Neuron (in vitro differentiated cells): Measurements from ENCODE around the gene NKX6-2.
"Not testable (repeated sequence)": the region's sequence is repeated elsewhere in the genome, so short reads cannot be mapped to it uniquely, and the experiment has no call there.

Experiments
- H2AFZ ChIP-seq: one replicate; pipeline ENCODE4 v1.6.1; 2013; ENCODE audit warnings: low read depth, mild to moderate bottlenecking, inconsistent platforms, low read length, moderate library complexity
- H3K27me3 ChIP-seq: one replicate; pipeline ENCODE4 v1.6.1; 2013; ENCODE audit warnings: low read length; ENCODE audit not compliant: insufficient read depth
- H3K36me3 ChIP-seq: one replicate; pipeline ENCODE4 v1.6.1; 2013; ENCODE audit warnings: low read length; ENCODE audit not compliant: insufficient read depth
- H3K4me1 ChIP-seq: one replicate; pipeline ENCODE4 v1.6.1; 2013; ENCODE audit warnings: low read length; ENCODE audit not compliant: insufficient read depth
- H3K4me3 ChIP-seq: 2 replicates; pipeline ENCODE4 v1.5.1; 2013; ENCODE audit warnings: mild to moderate bottlenecking, low read length, moderate library complexity
- H3K9me3 ChIP-seq: one replicate; pipeline ENCODE4 v1.6.1; 2013; ENCODE audit warnings: low read length

NKX6-2 gene

GRCh38 chr10:132776821-132777220, 9.1 kb downstream of the NKX6-2 start:
- no peak overlapping the region for H3K4me3 ChIP-seq
- H3K36me3 ChIP-seq: peaks cover 6% of the 10 kb centered on the region
- peaks cover 5% of the 10 kb centered on the region for H3K9me3 ChIP-seq
- no peaks in the 10 kb centered on the region for H3K27me3 ChIP-seq
- no peak overlapping the region for H2AFZ ChIP-seq
- H3K4me1 ChIP-seq: no peaks in the 10 kb centered on the region

- Histone ChIP-seq H2AFZ (no peak overlapping the region), H3K9me3 (peaks cover 2% of the 10 kb centered on the region), H3K4me3 (no peak overlapping the region), H3K27me3 (no peaks in the 10 kb centered on the region), H3K4me1 (no peaks in the 10 kb centered on the region), H3K36me3 (peaks cover under 1% of the 10 kb centered on the region)
Measured at GRCh38 chr10:132776186-132776585, 9.8 kb downstream of the NKX6-2 start.

DNA sequence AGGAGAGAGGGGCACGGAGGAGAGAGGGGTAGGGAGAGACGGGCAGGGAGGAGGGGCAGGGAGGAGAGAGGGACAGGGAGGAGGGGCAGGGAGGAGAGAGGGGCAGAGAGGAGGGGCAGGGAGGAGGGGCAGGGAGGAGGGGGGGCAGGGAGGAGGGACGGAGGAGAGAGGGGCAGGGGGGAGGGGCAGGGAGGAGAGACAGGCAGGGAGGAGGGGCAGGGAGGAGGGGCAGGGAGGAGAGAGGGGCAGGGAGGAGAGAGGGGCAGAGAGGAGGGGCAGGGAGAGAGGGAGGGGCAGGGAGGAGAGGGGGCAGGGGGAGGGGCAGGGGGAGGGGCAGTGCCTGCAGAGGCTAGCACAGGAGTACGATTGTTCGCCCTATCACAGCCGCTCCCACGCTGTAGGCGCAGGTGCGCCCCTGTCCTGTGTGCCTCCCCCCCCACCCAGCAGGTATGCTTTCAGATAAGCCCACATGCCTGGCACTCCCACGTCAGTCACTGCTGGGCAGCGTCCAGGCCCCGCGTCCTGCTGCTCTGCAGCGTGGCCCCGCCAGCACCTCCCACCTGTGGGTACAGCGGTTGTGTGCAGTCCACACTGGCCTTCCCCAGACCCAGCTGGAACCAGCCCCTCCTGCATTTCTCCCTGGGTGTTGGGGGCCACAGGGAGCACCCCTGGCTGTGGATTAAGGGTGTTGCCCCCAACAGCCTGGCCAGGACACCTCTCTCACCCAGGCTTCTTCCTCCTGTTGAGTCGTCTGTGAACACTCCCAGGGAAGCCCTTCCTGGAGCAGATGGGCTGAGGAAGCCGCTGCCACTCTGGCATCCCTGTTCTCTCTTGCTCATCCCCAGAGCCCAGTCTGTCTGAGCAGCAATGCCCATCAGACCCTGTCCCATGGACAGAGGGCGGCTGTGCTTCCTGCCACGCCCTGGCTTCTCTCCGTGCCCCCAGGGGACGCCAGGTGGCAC, 10.8 kb downstream of the NKX6-2 start:
- Histone ChIP-seq H3K27me3 (no peaks in the 10 kb centered on the region), H3K4me3 (no peak overlapping the region), H3K36me3 (no peaks in the 10 kb centered on the region)

DNA sequence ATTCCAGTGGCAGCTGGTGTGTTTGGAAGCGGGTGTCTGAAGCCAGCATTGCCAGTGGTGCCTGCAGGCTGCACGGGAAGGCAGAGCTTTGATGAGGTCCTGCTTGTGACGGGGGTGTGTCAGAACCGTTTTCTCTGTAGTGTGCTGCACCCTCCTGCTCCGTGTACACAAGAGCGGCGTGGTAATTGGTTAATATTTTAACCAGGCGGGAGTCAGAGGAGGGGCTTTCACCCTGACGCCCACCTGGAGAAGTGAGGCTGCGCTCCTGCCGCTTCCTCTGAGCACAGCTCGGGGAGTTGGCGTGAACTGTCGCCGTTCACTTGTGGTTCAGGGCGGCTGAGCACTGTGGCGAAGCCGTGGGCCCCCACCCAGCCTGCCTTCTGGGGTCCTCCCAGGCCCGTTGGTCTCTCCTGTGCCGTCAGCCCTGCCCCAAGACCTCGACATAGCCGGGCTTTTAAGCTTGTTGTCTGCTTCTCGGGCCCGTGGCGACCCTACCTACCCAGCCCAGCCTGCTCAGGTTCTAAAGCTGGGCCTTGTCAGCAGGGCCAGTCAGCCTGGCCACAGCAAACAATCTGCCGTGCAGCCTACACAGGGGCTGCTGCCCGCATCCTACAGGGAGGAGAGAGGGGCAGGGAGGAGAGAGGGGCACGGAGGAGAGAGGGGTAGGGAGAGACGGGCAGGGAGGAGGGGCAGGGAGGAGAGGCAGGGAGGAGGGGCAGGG, 11.6 kb downstream of the NKX6-2 start:
- H3K9me3 ChIP-seq: peaks cover 7% of the 10 kb centered on the region
- H2AFZ ChIP-seq: no peak overlapping the region
- no peaks in the 10 kb centered on the region for H3K36me3 ChIP-seq
- no peak overlapping the region for H3K4me3 ChIP-seq
- no peaks in the 10 kb centered on the region for H3K27me3 ChIP-seq
- no peaks in the 10 kb centered on the region for H3K4me1 ChIP-seq

More for the DNA sequence above, 10.8 kb downstream of the NKX6-2 start:
- peaks cover 3% of the 10 kb centered on the region for H3K9me3 ChIP-seq
- H2AFZ ChIP-seq: no peak overlapping the region
- no peaks in the 10 kb centered on the region for H3K4me1 ChIP-seq

DNA sequence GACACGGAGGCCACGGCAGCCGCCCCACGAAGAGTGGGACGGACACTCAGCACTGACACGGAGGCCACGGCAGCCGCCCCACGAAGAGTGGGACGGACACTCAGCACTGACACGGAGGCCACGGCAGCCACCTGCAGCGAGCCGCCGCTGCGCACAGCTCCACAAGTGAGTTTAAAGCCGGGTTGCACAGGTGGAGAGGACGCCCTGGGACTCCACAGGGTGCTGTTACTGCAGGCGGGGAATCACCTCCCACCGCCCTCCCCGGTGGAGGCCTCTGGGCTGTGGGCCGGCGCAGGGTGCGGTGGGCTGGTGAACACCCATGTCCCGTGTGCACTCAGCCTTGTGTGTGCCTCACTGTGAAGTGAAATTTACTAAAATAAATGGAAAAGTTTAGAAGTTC, 13.1 kb downstream of the NKX6-2 start:
- peaks cover 18% of the 10 kb centered on the region for H3K9me3 ChIP-seq
- H2AFZ ChIP-seq, H3K4me1 ChIP-seq, H3K36me3 ChIP-seq, H3K4me3 ChIP-seq, H3K27me3 ChIP-seq: not testable (repeated sequence)

- H3K27me3 ChIP-seq: no peaks in the 10 kb centered on the region
Measured at GRCh38 chr10:132770061-132771021, 15.6 kb downstream of the NKX6-2 start.

DNA sequence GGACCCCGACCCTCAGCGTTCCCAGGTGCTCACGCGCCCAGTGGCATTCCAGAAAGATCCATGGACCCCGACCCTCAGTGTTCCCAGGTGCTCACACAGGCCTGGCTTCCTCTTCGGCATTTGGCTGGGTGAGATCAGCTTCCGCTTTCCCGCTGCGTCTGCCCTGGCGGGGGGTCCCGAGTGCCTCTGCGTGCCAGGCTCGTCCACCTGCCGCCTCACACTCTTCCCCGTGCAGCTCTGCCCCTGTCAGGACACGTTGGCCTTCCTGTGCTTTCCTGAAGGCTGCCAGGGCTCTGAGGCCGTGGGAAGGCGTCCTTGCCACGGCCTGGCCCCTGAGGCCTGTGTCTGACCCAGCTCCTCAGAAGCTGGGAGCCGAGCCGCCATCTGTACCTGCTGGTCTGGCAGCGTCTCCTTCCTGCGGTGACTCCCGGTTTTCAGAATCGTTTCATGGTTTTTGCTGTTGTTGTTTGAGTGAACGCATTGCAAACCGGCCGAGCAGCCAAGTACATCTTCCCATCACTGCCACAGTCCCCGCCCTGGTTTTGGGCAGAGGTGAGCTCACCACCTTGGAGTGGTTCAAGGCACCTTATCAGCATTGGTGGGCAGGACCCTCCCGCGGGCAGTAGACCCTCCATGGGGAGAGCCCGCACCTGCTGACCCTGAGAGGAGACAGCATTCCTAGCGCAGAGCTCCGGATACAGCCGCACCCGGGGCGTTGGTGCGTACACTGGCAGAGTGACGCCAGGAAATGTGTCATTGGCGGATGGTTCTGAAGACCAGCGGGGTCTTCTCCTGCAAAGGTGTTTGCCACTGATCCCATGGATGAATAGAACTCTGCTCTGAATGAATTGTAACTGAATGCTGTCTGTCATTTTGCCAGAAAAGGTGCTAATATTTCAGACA, 17.4 kb downstream of the NKX6-2 start:
- peaks cover 18% of the 10 kb centered on the region for H3K9me3 ChIP-seq
- H2AFZ ChIP-seq: no peak overlapping the region
- H3K4me3 ChIP-seq: no peak overlapping the region
- no peaks in the 10 kb centered on the region for H3K27me3 ChIP-seq
- H3K4me1 ChIP-seq: no peaks in the 10 kb centered on the region
- H3K36me3 ChIP-seq: no peaks in the 10 kb centered on the region

More at GRCh38 chr10:132770061-132771021, 15.6 kb downstream of the NKX6-2 start:
- no peaks in the 10 kb centered on the region for H3K36me3 ChIP-seq
- no peak overlapping the region for H2AFZ ChIP-seq
- H3K9me3 ChIP-seq: peaks cover 18% of the 10 kb centered on the region
- H3K4me1 ChIP-seq: no peaks in the 10 kb centered on the region
- no peak overlapping the region for H3K4me3 ChIP-seq

DNA sequence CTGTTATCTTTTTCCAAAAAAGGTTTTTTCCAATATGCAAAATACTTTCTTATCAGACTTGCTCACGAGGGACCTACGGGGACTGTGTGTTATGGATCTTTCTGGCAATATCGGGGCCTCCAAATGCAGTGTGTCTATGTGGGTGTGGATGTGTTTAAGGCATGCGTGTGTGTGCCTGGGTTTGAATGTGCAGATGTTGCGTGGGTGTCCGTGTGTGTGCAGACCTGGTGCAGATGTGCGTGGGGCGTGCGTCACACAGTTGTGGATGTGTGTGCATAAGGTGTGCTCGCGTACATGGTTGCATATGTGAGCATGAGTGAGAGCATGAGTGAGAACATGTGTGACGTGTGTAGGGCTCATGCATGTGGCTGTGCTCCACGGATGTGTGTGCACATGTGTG, 19.7 kb downstream of the NKX6-2 start:
- H3K9me3 ChIP-seq: peaks cover 23% of the 10 kb centered on the region
- no peaks in the 10 kb centered on the region for H3K4me1 ChIP-seq
- no peaks in the 10 kb centered on the region for H3K27me3 ChIP-seq
- H3K4me3 ChIP-seq: no peak overlapping the region
- no peaks in the 10 kb centered on the region for H3K36me3 ChIP-seq
- H2AFZ ChIP-seq: no peak overlapping the region

GRCh38 chr10:132765435-132765834, 20.5 kb downstream of the NKX6-2 start:
- no peak overlapping the region for H2AFZ ChIP-seq
- H3K4me1 ChIP-seq: no peaks in the 10 kb centered on the region
- H3K9me3 ChIP-seq: peaks cover 28% of the 10 kb centered on the region
- H3K27me3 ChIP-seq: no peaks in the 10 kb centered on the region
- no peak overlapping the region for H3K4me3 ChIP-seq
- H3K36me3 ChIP-seq: no peaks in the 10 kb centered on the region

GRCh38 chr10:132764108-132764507, 21.8 kb downstream of the NKX6-2 start:
- H3K36me3 ChIP-seq: no peaks in the 10 kb centered on the region
- peaks cover 25% of the 10 kb centered on the region for H3K9me3 ChIP-seq
- H3K4me3 ChIP-seq: no peak overlapping the region
- H3K27me3 ChIP-seq: no peaks in the 10 kb centered on the region
- H2AFZ ChIP-seq: no peak overlapping the region
- H3K4me1 ChIP-seq: no peaks in the 10 kb centered on the region

GRCh38 chr10:132763545-132763944, 22.4 kb downstream of the NKX6-2 start:
- Histone ChIP-seq H3K4me3 (no peak overlapping the region), H3K9me3 (peaks cover 22% of the 10 kb centered on the region), H3K36me3 (no peaks in the 10 kb centered on the region), H2AFZ (no peak overlapping the region), H3K4me1 (no peaks in the 10 kb centered on the region), H3K27me3 (no peaks in the 10 kb centered on the region)

GRCh38 chr10:132762267-132762666, 23.7 kb downstream of the NKX6-2 start:
- peaks cover 3% of the 10 kb centered on the region for H3K36me3 ChIP-seq
- H3K27me3 ChIP-seq: no peaks in the 10 kb centered on the region
- no peak overlapping the region for H3K4me3 ChIP-seq

More at GRCh38 chr10:132762267-132762666, 23.7 kb downstream of the NKX6-2 start:
- no peaks in the 10 kb centered on the region for H3K4me1 ChIP-seq
- H3K9me3 ChIP-seq: peaks cover 19% of the 10 kb centered on the region
- no peak overlapping the region for H2AFZ ChIP-seq
